BJ (cell line): ENCODE data around the gene MYH7. TPM values are rescaled to one million over a fixed set of nuclear protein-coding genes. Genes with fewer than 3 reads are reported as not detected.

Experiments used
- CTCF ChIA-PET: fragments of 350-600 bp; formaldehyde crosslinking; extraction: SDS; loops from one replicate; lab custom pipeline; 2021; ENCODE audit warnings: antibody characterized with exemption, inconsistent platforms; lab: Yijun Ruan, JAX
- POLR2A ChIA-PET: fragments of 300-600 bp; sonication (Branson Sonifier 250); formaldehyde crosslinking; extraction: SDS; loops from one replicate; lab custom pipeline; 2021; ENCODE audit warnings: antibody characterized with exemption; lab: Charles Lee
- DNase-seq: peaks from one replicate; pipeline ENCODE4 v3.0.0-alpha.2; 2011; ENCODE audit warnings: low read depth
- H3K27me3 ChIP-seq: 2 replicates; pipeline ENCODE4 v1.6.0; 2011; ENCODE audit warnings: low read length; ENCODE audit not compliant: control insufficient read depth, insufficient read depth
- H3K36me3 ChIP-seq: 2 replicates; pipeline ENCODE4 v1.5.1; 2011; ENCODE audit warnings: low read length; ENCODE audit not compliant: control insufficient read depth, insufficient read depth
- H3K4me3 ChIP-seq: 2 replicates; pipeline ENCODE4 v1.5.1; 2011; ENCODE audit warnings: low read depth, mild to moderate bottlenecking, control low read depth, low read length
- polyA plus RNA-seq: library from polyadenylated mRNA; depleted of rRNA; stranded (reverse); fragments of >200 nt; gene quantifications from 2 replicates; pipeline ENCODE4 v1.2.3, GENCODE V29; 2011
- TF ChIP-seq, protein P1 (sequence below): IDR thresholded peaks from 2 replicates; pipeline ENCODE4 v1.5.1; 2011; ENCODE audit warnings: low read depth, mild to moderate bottlenecking, control low read depth, inconsistent platforms, low read length, moderate library complexity; ENCODE audit not compliant: insufficient read depth

Gene MYH7
- polyA plus RNA-seq, 1 experiment: not detected

DNA sequence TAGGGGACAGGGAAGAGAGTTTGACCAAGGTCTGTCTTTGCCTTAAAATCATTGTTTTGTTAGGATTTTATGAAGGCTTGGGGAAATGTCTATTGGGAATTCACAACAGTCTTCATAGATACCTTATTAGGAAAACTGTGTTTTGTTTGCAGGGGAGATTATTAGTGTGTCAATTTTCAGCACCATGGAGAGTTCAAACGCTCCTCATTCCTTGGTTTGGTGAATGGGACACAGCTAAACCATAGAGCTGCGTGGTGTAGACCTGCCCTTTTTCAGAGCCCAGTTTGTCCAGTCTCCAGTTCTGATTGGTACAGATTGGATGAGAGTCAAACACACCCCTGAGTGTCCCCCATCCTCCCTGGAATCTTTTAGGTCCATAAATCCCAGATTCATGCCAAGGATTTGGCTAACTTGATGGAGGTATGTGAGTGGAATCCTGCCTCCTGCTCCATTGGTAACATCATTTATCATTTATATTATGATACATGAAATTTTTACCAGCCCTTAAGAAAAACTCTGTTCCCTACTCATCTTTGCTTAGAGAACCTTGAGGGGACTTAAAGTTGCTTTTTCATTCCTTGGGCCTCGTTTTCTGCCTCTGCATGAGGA, 46.0 kb upstream of the MYH7 start:
- ChIA-PET CTCF (interaction anchor here (20.9 kb wide), 1 partner anchor 80 kb away, joined by 479 read pairs; the partner anchor contains the start of genes AP1G2 and THTPA), POLR2A (no interaction called here)
- H3K36me3 ChIP-seq: peaks cover 6% of the 10 kb centered on the region
- no peak overlapping the region for H3K4me3 ChIP-seq
- DNase-seq: no peak
- no peaks in the 10 kb centered on the region for H3K27me3 ChIP-seq
- TF ChIP-seq, protein P1, sequence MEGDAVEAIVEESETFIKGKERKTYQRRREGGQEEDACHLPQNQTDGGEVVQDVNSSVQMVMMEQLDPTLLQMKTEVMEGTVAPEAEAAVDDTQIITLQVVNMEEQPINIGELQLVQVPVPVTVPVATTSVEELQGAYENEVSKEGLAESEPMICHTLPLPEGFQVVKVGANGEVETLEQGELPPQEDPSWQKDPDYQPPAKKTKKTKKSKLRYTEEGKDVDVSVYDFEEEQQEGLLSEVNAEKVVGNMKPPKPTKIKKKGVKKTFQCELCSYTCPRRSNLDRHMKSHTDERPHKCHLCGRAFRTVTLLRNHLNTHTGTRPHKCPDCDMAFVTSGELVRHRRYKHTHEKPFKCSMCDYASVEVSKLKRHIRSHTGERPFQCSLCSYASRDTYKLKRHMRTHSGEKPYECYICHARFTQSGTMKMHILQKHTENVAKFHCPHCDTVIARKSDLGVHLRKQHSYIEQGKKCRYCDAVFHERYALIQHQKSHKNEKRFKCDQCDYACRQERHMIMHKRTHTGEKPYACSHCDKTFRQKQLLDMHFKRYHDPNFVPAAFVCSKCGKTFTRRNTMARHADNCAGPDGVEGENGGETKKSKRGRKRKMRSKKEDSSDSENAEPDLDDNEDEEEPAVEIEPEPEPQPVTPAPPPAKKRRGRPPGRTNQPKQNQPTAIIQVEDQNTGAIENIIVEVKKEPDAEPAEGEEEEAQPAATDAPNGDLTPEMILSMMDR: no peak

DNA sequence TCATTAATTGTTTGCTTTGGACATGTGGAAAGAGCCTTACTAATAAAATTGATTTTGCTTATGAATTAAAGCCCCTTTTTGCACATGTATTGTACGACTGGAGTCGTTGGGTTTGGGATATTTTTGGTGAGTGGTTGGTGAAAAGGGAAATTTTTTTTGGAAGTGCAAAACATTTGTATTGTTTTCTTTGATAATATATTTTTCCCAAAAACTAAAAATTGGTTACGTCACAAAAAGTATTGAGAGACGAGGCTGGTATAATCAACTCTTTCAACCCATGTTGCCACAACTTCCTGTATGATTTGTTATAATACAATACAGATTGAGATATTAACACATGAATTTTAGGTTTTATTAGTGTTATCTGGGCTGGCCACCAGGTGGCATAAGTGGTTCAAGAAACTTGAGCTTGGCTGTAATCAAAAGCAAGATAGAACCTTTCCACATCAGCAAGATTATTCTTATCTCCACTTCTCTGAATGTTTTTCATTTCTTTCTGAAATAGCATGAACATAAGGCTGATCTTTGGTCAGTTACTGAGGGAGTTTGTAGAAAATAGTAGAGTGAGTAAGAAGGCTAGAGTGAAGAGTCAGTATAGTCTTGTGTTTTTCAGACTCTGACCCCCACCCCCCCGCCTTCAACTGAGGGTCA, 42.8 kb upstream of the MYH7 start:
- ChIA-PET POLR2A (interaction anchor here (0.6 kb wide), 1 partner anchor 171 kb away, joined by 4 read pairs; the partner anchor contains the start of gene BCL2L2), CTCF (interaction anchor here (0.6 to 20.9 kb wide), 14 partner anchors 8 to 728 kb away, joined by 3 to 479 read pairs (median 3); partner anchors contain the start of genes AP1G2, NGDN and THTPA)
- TF ChIP-seq, protein P1: peak; percentile 62
- Histone ChIP-seq H3K27me3 (no peaks in the 10 kb centered on the region), H3K36me3 (peaks cover 13% of the 10 kb centered on the region), H3K4me3 (no peak overlapping the region)
- no peak for DNase-seq

DNA sequence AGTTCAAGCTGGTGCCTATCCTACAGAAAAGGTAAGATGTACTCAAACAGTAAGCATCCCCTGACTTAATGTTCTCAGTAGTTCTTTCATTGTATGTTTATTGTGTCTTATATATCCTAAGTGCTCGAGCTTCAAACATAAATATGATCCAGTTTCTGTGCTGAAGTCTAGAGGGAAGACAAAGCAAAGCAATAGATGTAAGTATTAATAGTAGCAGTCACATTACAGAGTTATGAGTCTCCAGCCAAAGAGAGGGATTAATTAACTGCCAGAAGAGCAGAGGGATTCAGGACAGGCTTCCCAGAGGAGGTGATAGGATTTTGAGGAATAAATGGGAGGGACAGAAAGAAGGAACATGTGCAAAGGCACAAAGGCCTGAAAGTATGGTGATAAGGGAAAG, 35.5 kb upstream of the MYH7 start:
- H3K4me3 ChIP-seq: no peak overlapping the region
- ChIA-PET CTCF (interaction anchor here (1.0 to 20.9 kb wide), 2 partner anchors 15 to 91 kb away, joined by 3 to 479 read pairs; partner anchors contain the start of genes AP1G2 and THTPA), POLR2A (no interaction called here)
- H3K27me3 ChIP-seq: no peaks in the 10 kb centered on the region
- TF ChIP-seq, protein P1: no peak
- DNase-seq: no peak
- peaks cover 4% of the 10 kb centered on the region for H3K36me3 ChIP-seq

DNA sequence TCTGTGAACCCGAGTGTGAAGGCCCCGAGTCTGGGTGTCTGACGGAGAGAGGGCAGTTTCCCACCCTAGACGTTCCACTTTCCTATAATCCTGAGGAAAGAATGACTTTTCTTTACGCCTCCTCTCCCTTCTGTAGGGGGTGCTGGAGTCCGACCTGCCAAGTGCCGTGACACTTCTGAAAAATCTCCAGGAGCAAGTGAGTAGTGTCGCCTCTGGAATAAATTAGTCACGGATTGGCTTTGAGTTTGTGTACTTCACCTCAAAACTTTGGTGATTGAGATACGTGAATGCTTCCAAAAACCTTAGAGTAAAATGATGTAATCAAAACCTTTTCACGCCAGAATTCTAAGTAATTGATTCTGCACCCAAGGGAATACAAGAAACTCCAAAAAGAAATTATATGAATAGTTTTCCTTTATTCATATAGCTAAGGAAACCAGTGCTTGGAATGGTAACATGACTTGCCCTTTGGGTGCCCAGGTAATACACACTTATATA, 34.5 kb upstream of the MYH7 start:
- ChIA-PET POLR2A (no interaction called here), CTCF (interaction anchor here (1.0 to 20.9 kb wide), 3 partner anchors 9 to 92 kb away, joined by 3 to 479 read pairs (median 5); partner anchors contain the start of genes AP1G2 and THTPA)
- H3K27me3 ChIP-seq: peaks cover 2% of the 10 kb centered on the region; the same call in 1 of the 2 replicates
- no peak for DNase-seq
- H3K36me3 ChIP-seq: no peaks in the 10 kb centered on the region; the same call in 1 of the 2 replicates
- TF ChIP-seq, protein P1: no peak
- H3K4me3 ChIP-seq: peak overlapping the region; percentile 89
